ENCODE measurements around the gene RAPGEF1. TPM values are rescaled to one million over a fixed set of nuclear protein-coding genes. Genes with fewer than 3 reads are reported as not detected.

RAPGEF1 gene
- total RNA-seq, 1 experiment from 2014 or later: 22.5 TPM

DNA sequence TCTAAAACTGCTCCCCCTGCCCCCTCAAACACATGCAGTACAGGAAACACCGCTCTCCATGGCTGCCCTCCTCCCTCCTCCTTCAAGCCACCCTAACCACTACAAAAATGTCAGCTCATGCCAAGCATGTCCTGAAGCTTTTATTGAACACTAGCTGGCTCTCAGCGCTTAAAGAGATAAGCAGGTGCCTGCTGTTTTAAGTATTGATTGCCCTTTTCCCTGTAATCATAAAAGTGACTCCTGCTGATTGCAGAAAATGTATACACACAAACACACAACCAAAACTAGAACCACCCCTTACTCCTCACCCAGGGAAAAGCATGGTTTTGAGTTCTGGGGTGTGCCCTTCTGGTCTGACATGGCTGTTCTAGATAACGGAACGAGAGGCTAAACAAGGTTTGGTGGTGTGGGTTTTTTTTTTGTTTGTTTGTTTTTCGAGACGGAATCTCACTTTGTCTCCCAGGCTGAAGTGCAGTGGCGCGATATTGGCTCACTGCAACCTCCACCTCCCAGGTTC, 205.1 kb downstream of the RAPGEF1 start:
- no peak for DNase-seq (ENCODE audit: low read depth)

DNA sequence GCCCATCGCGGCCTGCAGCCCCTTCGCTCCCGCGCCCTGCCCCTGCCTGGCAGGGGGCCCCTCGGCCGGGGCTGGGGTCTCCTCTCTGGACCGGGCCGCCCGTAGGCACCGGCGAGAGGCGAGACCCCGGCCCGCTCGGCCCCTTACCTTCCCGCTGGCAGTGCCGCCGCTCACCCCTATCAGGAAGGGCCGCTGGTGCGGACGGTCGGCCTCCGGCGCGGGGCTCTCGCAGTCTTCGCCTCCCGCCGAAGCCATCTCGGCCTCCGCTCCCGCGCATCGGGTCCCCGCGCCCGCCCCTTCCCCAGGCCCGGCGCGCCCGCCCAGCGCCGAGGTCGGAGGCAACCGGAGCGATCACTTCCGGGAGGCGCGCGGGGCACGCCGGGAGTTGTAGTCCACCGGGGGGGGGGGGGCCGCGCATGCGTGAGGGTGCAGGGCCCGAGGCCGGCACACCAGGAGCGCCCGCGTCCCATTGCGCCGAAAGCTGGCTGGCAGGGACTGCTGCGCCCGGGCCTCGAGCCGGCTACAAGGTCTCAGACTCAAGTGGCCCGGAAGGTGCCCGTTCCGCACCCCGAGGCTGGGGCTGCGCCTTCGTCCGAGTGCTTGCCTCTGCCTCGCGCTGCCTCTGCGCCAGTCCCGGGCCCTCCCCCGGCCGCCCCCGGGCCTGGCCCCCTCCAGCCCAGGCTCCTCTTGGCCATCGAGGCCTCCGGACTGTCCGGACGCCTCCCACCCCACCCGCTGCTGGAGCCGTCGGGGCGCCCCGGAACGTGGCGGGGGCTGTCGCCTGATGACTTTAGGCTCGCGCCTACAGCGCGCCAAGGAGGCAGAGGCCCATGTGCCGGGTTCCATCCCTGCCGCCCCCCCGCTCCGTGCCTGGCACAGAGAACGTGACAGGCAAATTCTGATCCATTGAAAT, 208.7 kb downstream of the RAPGEF1 start, which contains the start of gene UCK1:
UCK1 (minus strand) TSS at position 344 of the 913 bp plus-strand sequence; CDS start at position 255, 89 bp downstream.
- DNase-seq (ENCODE audit: low read depth): peak; percentile 74

DNA sequence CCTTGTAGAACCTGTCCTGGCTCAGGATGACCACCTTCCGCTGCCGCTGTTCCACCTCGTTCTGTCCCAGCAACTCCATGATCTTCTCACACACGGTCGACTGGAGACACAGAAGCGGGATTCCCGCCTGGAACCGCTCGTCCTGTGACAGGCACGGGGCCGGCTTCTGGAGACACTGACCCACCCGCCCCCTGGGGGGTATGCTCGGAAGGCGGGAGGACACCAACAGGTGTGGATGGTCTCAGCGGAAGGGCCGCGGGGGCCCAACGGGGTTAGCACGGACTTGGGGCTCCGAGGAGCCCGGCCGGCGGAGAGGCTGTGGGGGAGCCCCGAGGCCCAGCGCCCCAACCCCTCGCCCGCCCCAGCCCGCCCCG, 209.3 kb downstream of the RAPGEF1 start:
- DNase-seq (ENCODE audit: low read depth): peak; percentile 27

DNA sequence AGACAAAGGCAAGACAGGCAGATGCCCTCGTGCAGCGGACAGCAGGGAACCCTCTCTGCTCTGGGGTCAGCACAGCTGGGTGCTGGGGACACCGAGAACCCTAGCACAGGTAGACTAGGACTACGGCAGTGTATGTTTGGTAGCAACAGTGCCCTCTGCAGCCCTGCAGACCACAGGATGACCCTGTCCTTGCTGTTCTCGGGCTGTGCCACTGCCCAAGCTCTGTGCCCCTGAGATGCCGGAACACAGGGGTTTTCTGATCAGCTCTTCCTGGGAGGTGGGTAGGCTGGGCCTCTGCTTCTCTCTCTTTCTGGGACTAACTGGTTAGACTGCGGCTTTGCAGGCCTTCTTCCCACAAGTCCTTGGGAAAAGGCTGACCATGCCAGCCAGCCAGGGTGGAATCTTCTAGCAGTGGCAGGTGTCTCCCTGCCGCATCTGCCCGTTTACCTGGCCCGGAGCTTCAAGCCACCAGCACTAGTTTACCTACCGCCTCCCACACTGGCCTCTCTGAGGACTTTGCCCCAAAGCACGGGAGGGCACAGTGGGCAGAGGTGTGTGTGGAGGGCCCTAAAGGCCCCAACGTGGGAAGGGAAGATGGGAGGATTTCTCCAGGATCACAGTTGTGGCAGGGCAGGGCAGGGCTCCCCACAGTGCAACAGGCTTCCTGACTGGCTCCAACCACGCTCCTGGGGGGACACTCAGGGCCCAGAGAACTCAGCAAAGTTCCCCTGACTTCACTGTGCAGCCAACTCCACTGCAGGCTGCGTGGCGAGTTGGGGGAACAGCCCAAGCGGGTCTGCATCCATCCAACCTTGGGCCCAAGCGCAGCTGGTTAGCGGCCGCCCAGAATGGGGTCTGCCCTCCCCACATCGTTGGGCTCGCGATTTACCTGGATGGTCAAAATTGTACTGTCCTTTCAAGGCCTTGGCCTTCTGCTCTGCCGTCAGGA, 210.0 kb downstream of the RAPGEF1 start:
- DNase-seq (ENCODE audit: low read depth): no peak

DNA sequence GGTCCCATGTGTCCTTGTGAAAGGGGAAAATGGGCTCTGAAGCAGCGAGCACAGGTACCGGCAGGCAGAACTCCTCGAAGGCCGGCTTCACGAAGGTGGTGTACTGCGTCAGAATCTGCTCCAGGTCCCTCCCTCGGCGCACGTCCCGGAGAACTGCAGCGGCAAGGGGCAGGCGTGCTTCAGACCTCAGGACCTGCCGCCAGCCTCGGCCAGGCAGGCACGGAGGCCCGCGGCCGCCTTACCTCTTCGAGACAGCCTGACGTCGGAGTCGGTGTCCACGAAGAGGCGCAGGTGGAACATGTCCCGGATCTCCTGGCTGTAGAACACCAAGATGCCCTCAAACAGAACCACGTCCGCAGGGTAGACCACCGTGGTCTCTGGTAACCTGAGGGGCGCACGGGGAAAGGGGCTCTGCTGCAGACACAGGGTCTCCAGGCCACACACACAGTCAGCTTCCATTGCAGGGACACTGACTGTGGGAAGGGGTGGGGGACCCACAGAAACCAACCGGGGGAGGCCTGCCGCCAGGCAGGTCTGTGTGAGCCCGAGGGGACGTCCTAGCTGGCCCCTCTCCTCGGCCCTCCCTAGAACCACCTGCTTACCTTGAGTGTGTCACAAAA, 210.9 kb downstream of the RAPGEF1 start:
- no peak for DNase-seq (ENCODE audit: low read depth)

DNA sequence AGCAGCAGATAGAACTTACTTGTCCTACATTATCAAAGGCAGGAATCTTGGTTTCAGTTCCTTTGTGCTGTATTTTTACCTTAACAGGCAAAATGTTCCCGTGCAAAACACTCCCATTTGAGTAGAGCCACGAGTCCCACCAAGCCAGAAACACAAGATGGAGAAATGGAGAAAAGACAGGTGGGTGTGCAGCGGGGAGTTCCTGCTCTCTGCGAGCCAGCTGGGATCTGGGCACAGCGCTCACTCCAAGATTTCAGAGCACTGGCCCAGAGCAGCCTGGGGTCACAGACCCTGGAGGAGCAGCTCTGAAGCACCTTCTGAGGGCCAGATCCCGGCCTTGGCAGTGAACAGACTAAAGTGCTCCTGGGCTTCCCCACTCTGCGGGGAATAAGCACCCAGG, 211.7 kb downstream of the RAPGEF1 start:
- DNase-seq (ENCODE audit: low read depth): no peak

Small RNAs within 50 kb of the gene (small RNA-seq; reads per million reads assigned to genes)
- gene EIF4A1P3: not detected
- not detected for gene RF00272
- not detected for gene RN7SL328P

Other genes with a start within 250 kb of the RAPGEF1 start
- gene POMT1, start 237.2 kb downstream of the RAPGEF1 start, total RNA-seq (2014; rRNA removed; shearing (Covaris generic)): 7.8 and 9.6 TPM in 2 replicates
- 43.6 and 49.1 TPM in 2 replicates for gene UCK1, start 208.8 kb downstream of the RAPGEF1 start, total RNA-seq (2014; rRNA removed; shearing (Covaris generic))
- not detected in 2 replicates for gene PRRT1B, start 194.6 kb downstream of the RAPGEF1 start, total RNA-seq (2014; rRNA removed; shearing (Covaris generic))

Measured in HT1080 (cell line).